ENCODE results near the gene ATF7IP. TPM values are rescaled to one million over a fixed set of nuclear protein-coding genes. Genes with fewer than 3 reads are reported as not detected.

The ATF7IP gene
- total RNA-seq, 1 experiment from 2014 or later = 172 TPM

DNA sequence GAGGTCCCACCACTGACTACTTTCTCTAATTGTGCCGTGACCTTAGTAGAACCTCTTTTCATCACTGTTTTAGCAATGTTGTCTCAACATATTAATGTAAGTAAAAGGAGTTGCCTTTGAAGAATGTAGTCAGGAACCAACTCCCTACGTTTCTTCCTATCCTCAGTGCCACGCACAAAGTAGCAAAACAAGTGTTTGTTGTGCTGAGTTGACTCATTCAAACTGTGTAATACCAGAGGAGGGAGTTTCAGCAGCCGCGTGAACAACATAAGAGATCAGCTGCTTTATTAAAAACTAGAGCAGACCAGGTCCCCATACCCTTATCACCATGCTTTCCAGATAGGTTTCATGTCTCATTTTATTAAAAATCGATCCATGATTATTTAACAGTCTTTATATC lies 183.1 kb downstream of the ATF7IP start:
- H3K27ac ChIP-seq (ENCODE audit: insufficient read length, low read depth, low read length) = no peak overlapping the region
- no peak overlapping the region for H3K14ac ChIP-seq (ENCODE audit: insufficient read depth, low read length)

More for the DNA sequence above, 183.1 kb downstream of the ATF7IP start:
- Mint-ChIP-seq H3K4me3 (no peak overlapping the region), H3K27me3 (ENCODE audit: low read depth) (no peaks in the 10 kb centered on the region), H3K27ac (no peak overlapping the region), H3K36me3 (ENCODE audit: insufficient read depth in 1 of 3, low read depth in 3 of 3) (no peaks in the 10 kb centered on the region; a peak in 1 of 7 replicates), H3K9me3 (no peaks in the 10 kb centered on the region), H3K4me1 (no peaks in the 10 kb centered on the region)
- H2BK120ac ChIP-seq (ENCODE audit: low read depth, low read length, poor library complexity, severe bottlenecking) = no peak overlapping the region
- H4K5ac ChIP-seq (ENCODE audit: insufficient read length, low read depth, low read length) = no peak overlapping the region
- no peaks in the 10 kb centered on the region for H3K27me3 ChIP-seq (ENCODE audit: insufficient read depth, low read length)
- H2BK20ac ChIP-seq (ENCODE audit: low read depth, low read length, poor library complexity, severe bottlenecking) = no peak overlapping the region
- no peaks in the 10 kb centered on the region for H3K79me1 ChIP-seq (ENCODE audit: insufficient read depth, low read depth, low read length, poor library complexity, severe bottlenecking)
- H3K18ac ChIP-seq (ENCODE audit: insufficient read length, low read depth, low read length) = no peak overlapping the region
- H3K23ac ChIP-seq (ENCODE audit: insufficient read length, low read depth, low read length) = no peak overlapping the region
- no peak overlapping the region for H3K4me2 ChIP-seq (ENCODE audit: insufficient read depth, insufficient read length, low read length)
- H2BK15ac ChIP-seq (ENCODE audit: low read depth, low read length) = no peak overlapping the region
- H2BK12ac ChIP-seq (ENCODE audit: insufficient read length, low read depth, low read length) = no peak overlapping the region
- no peak overlapping the region for H3T11ph ChIP-seq (ENCODE audit: low read length)
- no peaks in the 10 kb centered on the region for H4K20me1 ChIP-seq (ENCODE audit: control insufficient read depth, insufficient read depth, insufficient read length)
- no peak overlapping the region for H3K9ac ChIP-seq (ENCODE audit: extremely low read depth, insufficient read length, low read length)
- DNase-seq = no peak
- H3K79me2 ChIP-seq (ENCODE audit: insufficient read depth, low read length) = no peaks in the 10 kb centered on the region
- no peak overlapping the region for H4K8ac ChIP-seq (replicated peaks; ENCODE audit: insufficient read length, low read depth, low read length)
- no peak overlapping the region for H4K91ac ChIP-seq (ENCODE audit: insufficient read length, low read depth, low read length)
- no peak overlapping the region for H2AK5ac ChIP-seq (ENCODE audit: insufficient read length, low read length)
- no peaks in the 10 kb centered on the region for H3K4me1 ChIP-seq (ENCODE audit: insufficient read depth, low read length)
- no peak overlapping the region for H2BK5ac ChIP-seq (ENCODE audit: insufficient read length, low read length)
- H3K4ac ChIP-seq (ENCODE audit: low read depth, low read length) = no peak overlapping the region
- no peak overlapping the region for H2AFZ ChIP-seq (ENCODE audit: low read length)
- no peaks in the 10 kb centered on the region for H3K9me3 ChIP-seq (ENCODE audit: control insufficient read depth, low read depth, low read length)
- H3K56ac ChIP-seq (ENCODE audit: insufficient read length, low read depth, low read length) = no peak overlapping the region
- H3K23me2 ChIP-seq (ENCODE audit: insufficient read length, low read depth, low read length, poor library complexity, severe bottlenecking) = no peaks in the 10 kb centered on the region
- TF ChIP-seq CTCF (conservative IDR thresholded peaks at IDR 0.05) = no peak
- no CpG with 5 or more reads among the region's 6 CpGs for WGBS (ENCODE audit: extremely low coverage, insufficient read length, low lambda C conversion rate)

Other genes with a start within 250 kb of the ATF7IP start
- gene PLBD1, start 202.2 kb downstream of the ATF7IP start, total RNA-seq (2021) = 15.2 and 15.5 TPM in 2 replicates